HUES48 (cell line): ENCODE data around the gene TDP2.

Experiments used
- H3K27ac ChIP-seq: one replicate; pipeline ENCODE4 v1.7.0; 2013; ENCODE audit warnings: low read depth, low read length, inconsistent platforms
- H3K27me3 ChIP-seq: 2 replicates; pipeline ENCODE4 v1.6.1; 2013; ENCODE audit warnings: mild to moderate bottlenecking, low read length; ENCODE audit not compliant: control insufficient read depth, insufficient read depth
- H3K36me3 ChIP-seq: 2 replicates; pipeline ENCODE4 v1.6.1; 2013; ENCODE audit warnings: low read length; ENCODE audit not compliant: control insufficient read depth, insufficient read depth
- H3K4me1 ChIP-seq: 2 replicates; pipeline ENCODE4 v1.6.1; 2013; ENCODE audit warnings: mild to moderate bottlenecking, low read length; ENCODE audit not compliant: control insufficient read depth, insufficient read depth
- H3K4me3 ChIP-seq: 2 replicates; pipeline ENCODE4 v1.5.1; 2013; ENCODE audit warnings: mild to moderate bottlenecking, low read depth, low read length
- H3K9ac ChIP-seq: 2 replicates; pipeline ENCODE4 v1.6.1; 2013; ENCODE audit warnings: mild to moderate bottlenecking, low read depth, low read length, moderate library complexity
- H3K9me3 ChIP-seq: 2 replicates; pipeline ENCODE4 v1.6.1; 2013; ENCODE audit warnings: low read length; ENCODE audit not compliant: control insufficient read depth, insufficient read depth

The TDP2 gene

GRCh38 chr6:24694198-24694597 is 27.5 kb upstream of the TDP2 start:
- no peak overlapping the region for H3K27ac ChIP-seq

GRCh38 chr6:24692848-24693592 is 26.3 kb upstream of the TDP2 start:
- no peak overlapping the region for H3K27ac ChIP-seq
- H3K9ac ChIP-seq: no peak overlapping the region
- no peak overlapping the region for H3K4me3 ChIP-seq
- peaks cover 3% of the 10 kb centered on the region for H3K36me3 ChIP-seq
- no peaks in the 10 kb centered on the region for H3K27me3 ChIP-seq
- H3K4me1 ChIP-seq: no peaks in the 10 kb centered on the region
- H3K9me3 ChIP-seq: no peaks in the 10 kb centered on the region

More at GRCh38 chr6:24694198-24694597, 27.5 kb upstream of the TDP2 start:
- H3K9me3 ChIP-seq: no peaks in the 10 kb centered on the region
- no peaks in the 10 kb centered on the region for H3K4me1 ChIP-seq
- H3K9ac ChIP-seq: no peak overlapping the region
- H3K27me3 ChIP-seq: no peaks in the 10 kb centered on the region
- H3K36me3 ChIP-seq: peaks cover 12% of the 10 kb centered on the region
- no peak overlapping the region for H3K4me3 ChIP-seq

DNA sequence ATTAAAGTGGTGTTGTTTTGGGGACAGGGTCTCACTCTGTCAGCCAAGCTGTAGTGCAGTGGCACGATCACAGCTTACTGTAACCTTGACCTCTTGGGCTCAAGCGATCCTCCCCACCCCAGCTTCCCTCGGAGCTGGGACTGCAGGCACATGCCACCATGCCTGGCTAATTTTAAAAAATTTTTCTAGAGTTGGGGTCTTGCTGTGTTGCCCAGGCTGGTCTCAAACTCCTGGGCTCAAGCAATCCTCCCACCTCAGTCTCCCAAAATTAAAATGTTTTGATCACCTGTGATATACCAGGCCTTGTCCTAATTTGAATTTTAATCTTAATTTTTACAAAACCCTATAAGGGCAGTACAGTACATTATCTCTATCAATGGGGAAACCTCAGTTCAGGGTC is 25.7 kb upstream of the TDP2 start:
- H3K9ac ChIP-seq: no peak overlapping the region
- H3K9me3 ChIP-seq: no peaks in the 10 kb centered on the region
- H3K27me3 ChIP-seq: no peaks in the 10 kb centered on the region
- no peaks in the 10 kb centered on the region for H3K36me3 ChIP-seq
- no peaks in the 10 kb centered on the region for H3K4me1 ChIP-seq
- H3K4me3 ChIP-seq: no peak overlapping the region
- H3K27ac ChIP-seq: no peak overlapping the region

GRCh38 chr6:24692003-24692402 is 25.3 kb upstream of the TDP2 start:
- Histone ChIP-seq H3K27me3 (no peaks in the 10 kb centered on the region), H3K4me3 (no peak overlapping the region), H3K9me3 (no peaks in the 10 kb centered on the region)

GRCh38 chr6:24691550-24691949 is 24.9 kb upstream of the TDP2 start:
- Histone ChIP-seq H3K9me3 (no peaks in the 10 kb centered on the region), H3K36me3 (no peaks in the 10 kb centered on the region), H3K4me1 (no peaks in the 10 kb centered on the region), H3K9ac (no peak overlapping the region), H3K27me3 (no peaks in the 10 kb centered on the region), H3K27ac (no peak overlapping the region), H3K4me3 (no peak overlapping the region)

More at GRCh38 chr6:24692003-24692402, 25.3 kb upstream of the TDP2 start:
- Histone ChIP-seq H3K4me1 (no peaks in the 10 kb centered on the region), H3K36me3 (no peaks in the 10 kb centered on the region), H3K27ac (no peak overlapping the region), H3K9ac (no peak overlapping the region)

DNA sequence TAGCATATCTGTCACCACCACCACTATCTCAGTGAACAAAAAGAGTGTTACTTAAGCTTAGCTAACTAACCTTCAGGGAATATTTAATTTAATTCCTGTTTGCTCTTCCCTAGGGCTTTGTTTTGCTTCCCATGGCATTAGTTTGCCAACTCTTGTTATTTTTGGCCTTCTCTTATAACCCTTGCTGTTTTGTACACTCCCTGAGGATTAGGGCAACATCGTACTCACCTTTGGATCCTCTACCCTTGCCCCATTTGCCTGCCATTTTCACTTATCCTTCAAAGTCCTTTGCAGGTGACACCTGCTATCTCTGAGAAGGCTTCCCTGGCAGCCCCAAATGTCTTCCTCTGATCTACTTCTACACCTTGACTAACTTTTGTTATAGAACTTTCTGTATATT is 23.9 kb upstream of the TDP2 start:
- no peak overlapping the region for H3K9ac ChIP-seq
- H3K9me3 ChIP-seq: no peaks in the 10 kb centered on the region
- no peak overlapping the region for H3K4me3 ChIP-seq
- no peaks in the 10 kb centered on the region for H3K4me1 ChIP-seq
- no peaks in the 10 kb centered on the region for H3K27me3 ChIP-seq
- H3K36me3 ChIP-seq: no peaks in the 10 kb centered on the region
- H3K27ac ChIP-seq: no peak overlapping the region

- Histone ChIP-seq H3K9me3 (no peaks in the 10 kb centered on the region), H3K4me3 (no peak overlapping the region), H3K9ac (no peak overlapping the region), H3K4me1 (no peaks in the 10 kb centered on the region), H3K27me3 (no peaks in the 10 kb centered on the region), H3K36me3 (no peaks in the 10 kb centered on the region), H3K27ac (no peak overlapping the region)
Measured at GRCh38 chr6:24689964-24690363, 23.3 kb upstream of the TDP2 start.

DNA sequence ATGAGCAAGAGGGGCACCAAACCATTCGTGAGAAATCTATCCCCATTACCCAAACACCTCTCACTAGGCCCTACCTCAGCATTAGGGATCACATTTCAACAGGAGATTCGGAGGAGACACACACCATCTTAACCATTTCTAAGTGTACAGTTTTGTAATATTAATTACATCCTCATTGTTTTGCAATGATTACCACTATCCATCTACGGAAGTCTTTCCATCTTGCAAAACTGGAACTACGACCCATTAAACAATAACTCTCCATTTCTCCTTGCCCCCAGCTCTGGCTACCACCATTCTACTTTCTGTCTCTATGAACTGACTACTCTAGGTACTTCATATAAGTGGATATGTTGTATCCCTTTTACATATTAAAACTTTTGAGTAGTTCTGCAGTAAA is 20.2 kb upstream of the TDP2 start:
- Histone ChIP-seq H3K36me3 (no peaks in the 10 kb centered on the region), H3K9ac (no peak overlapping the region), H3K27ac (no peak overlapping the region), H3K9me3 (no peaks in the 10 kb centered on the region), H3K4me3 (no peak overlapping the region), H3K4me1 (peaks cover 12% of the 10 kb centered on the region), H3K27me3 (peaks cover 6% of the 10 kb centered on the region; the same call in 1 of the 2 replicates)

DNA sequence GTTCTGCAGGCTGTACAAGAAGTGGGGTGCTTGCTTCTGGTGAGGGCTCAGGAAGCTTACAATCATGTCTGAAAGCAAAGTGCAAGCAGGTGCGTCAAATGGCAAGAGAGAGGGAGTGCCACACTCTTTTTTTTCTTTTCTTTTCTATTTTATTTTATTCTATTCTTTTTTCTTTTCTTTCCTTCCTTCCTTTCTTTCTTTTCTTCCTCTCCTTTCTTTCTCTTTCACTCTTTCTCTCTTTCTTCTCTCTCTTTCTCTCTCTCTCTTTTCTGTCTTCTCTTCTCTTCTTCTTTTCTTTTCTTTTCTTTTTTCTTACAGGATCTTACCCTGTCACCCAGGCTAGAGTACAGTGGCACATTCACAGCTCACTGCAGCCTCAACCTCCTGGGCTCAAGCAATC is 19.7 kb upstream of the TDP2 start:
- H3K9me3 ChIP-seq: no peaks in the 10 kb centered on the region
- H3K4me1 ChIP-seq: peaks cover 12% of the 10 kb centered on the region
- H3K27me3 ChIP-seq: peaks cover 6% of the 10 kb centered on the region; the same call in 1 of the 2 replicates
- no peak overlapping the region for H3K27ac ChIP-seq
- no peak overlapping the region for H3K9ac ChIP-seq
- no peaks in the 10 kb centered on the region for H3K36me3 ChIP-seq
- no peak overlapping the region for H3K4me3 ChIP-seq

DNA sequence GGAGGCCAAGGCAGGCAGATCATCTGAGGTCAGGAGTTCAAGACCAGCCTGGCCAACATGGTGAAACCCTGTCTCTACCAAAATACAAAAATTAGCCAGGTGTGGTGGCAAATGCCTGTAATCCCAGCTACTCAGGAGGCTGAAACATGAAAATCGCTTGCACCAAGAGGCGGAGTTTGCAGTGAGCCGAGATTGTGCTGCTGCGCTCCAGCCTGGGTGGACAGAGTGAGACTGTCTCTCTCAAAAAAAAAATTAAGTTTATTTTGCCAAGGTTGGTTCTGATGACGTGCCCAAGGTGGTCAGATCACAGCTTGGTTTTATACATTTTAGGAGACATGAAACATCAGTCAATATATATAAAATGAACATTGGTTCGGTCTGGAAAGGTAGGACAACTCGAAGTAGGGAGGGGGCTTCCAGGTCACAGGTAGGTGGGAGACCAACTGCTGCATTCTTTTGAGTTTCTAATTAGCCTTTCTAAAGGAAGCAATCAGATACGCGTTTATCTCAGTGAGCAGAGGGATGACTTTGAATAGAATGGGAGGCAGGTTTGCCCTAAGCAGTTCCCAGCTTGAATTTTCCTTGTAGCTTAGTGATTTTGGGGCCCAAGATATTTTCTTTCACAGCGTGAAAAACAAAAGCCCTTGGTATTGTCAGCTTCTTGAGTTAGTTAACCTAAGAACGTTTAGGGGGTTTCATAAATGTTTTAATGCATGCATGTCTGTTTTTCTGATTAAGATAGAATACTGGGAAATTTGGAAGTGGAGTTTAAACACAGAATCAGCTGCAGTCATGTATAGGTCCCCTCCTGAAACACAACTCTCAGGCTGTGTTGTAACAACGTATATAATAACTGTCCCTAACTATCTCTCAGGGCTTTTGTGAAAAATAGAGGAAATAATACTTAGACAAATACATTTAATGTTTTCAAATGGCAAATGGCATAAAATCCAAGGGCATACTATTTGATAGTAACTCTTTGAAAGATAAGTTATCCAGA is 16.9 kb upstream of the TDP2 start:
- Histone ChIP-seq H3K4me3 (peak overlapping the region; percentile 35), H3K9ac (no peak overlapping the region)

GRCh38 chr6:24680582-24680981 is 13.9 kb upstream of the TDP2 start:
- peaks cover 6% of the 10 kb centered on the region; the same call in 1 of the 2 replicates for H3K27me3 ChIP-seq
- H3K4me3 ChIP-seq: no peak overlapping the region
- no peaks in the 10 kb centered on the region for H3K9me3 ChIP-seq
- no peaks in the 10 kb centered on the region for H3K36me3 ChIP-seq
- H3K27ac ChIP-seq: no peak overlapping the region
- peaks cover 12% of the 10 kb centered on the region for H3K4me1 ChIP-seq
- H3K9ac ChIP-seq: no peak overlapping the region

More for the DNA sequence above, 16.9 kb upstream of the TDP2 start:
- H3K4me1 ChIP-seq: peaks cover 12% of the 10 kb centered on the region
- H3K36me3 ChIP-seq: no peaks in the 10 kb centered on the region
- peaks cover 6% of the 10 kb centered on the region; the same call in 1 of the 2 replicates for H3K27me3 ChIP-seq
- H3K9me3 ChIP-seq: no peaks in the 10 kb centered on the region
- H3K27ac ChIP-seq: peak overlapping the region; percentile 44
